Mucosa of descending colon (tissue), 3 donors: ENCODE results near the gene MTFR1L. TPM values are rescaled to one million over a fixed set of nuclear protein-coding genes. Genes with fewer than 3 reads are reported as not detected.
A peak's percentile ranks its signal among the peaks of the same experiment; 100 is the strongest.

ENCODE experiments used
- ATAC-seq: fragments of 200-7000 bp; cut with Tn5 transposase; one replicate; pipeline ENCODE4 v1.9.1; 2020; ENCODE audit warnings: mild to moderate bottlenecking, moderate library complexity
- DNase-seq, 3 donors: peaks; one replicate each; pipeline ENCODE4 v3.0.0-alpha.2; 2020
- H3K36me3 ChIP-seq: fragments of 200-600 bp; one replicate; pipeline ENCODE4 v1.8.0; 2021; ENCODE audit warnings: low read depth, mild to moderate bottlenecking
- H3K4me1 ChIP-seq: fragments of 200-600 bp; one replicate; pipeline ENCODE4 v1.8.0; 2021; ENCODE audit warnings: low read depth, mild to moderate bottlenecking
- H3K4me3 ChIP-seq: fragments of 200-600 bp; one replicate; pipeline ENCODE4 v1.8.0; 2021; ENCODE audit warnings: mild to moderate bottlenecking
- H3K9me3 ChIP-seq: fragments of 200-600 bp; one replicate; pipeline ENCODE4 v1.8.0; 2021; ENCODE audit warnings: mild to moderate bottlenecking
- CTCF ChIP-seq: fragments of 200-600 bp; IDR thresholded peaks from one replicate; pipeline ENCODE4 v1.8.0; 2022; ENCODE audit warnings: antibody characterized with exemption, mild to moderate bottlenecking
- intact Hi-C, 2 donors: fragments of 100-400 bp; cut with DNase I in 1 of 2; cut with micrococcal nuclease in 1 of 2; formaldehyde crosslinking; loops; one replicate each; pipeline versions ENCODE4 v1.11.0 to v1.11.1; 2022; cut with DNase I, micrococcal nuclease
- long read RNA-seq, 2 donors: library from polyadenylated mRNA; unstranded; transcript quantifications; one replicate each; pipeline ENCODE4 v2.0.0, GENCODE V29; 2019 to 2021
- total RNA-seq, 3 donors: library from RNA; stranded (reverse); fragmentation: NEBNext Ultra II Directional in 2 of 3; extraction: Animal tissue kit (Norgen Biotek cat#: 25700) in 2 of 3; gene quantifications; one replicate each; pipeline versions ENCODE4 v1.2.1 to v1.2.4, GENCODE V29; 2021 to 2023
- donor health status: DM: no; HTN: no; CAD: no; lungs with moderate emphysema.
- donor health status: DM: no; HTN: no; CAD: no.
- donor health status: DM: no; HTN: yes; CAD: no.

Gene MTFR1L
- total RNA-seq = 10 to 100 TPM; 46.2 to 94.3 (median 83.0) TPM
- long read RNA-seq, donor 1, transcript MTFR1L-203 (7 exons, 2,004 nt) = major isoform, 93 of 160 reads
- long read RNA-seq, donor 1, transcript MTFR1L-210 (7 exons, 1,873 nt) = minor isoform, 14 of 160 reads
- long read RNA-seq, donor 1, partial matches to known transcripts = 19 of 160 reads
- long read RNA-seq, donor 1, other reads (novel, unspliced or antisense) = 29 of 160 reads
- long read RNA-seq, donor 2, transcript MTFR1L-203 (7 exons, 2,004 nt) = major isoform, 11 of 36 reads
- long read RNA-seq, donor 2, partial matches to known transcripts = 9 of 36 reads
- long read RNA-seq, donor 2, other reads (novel, unspliced or antisense) = 8 of 36 reads

DNA sequence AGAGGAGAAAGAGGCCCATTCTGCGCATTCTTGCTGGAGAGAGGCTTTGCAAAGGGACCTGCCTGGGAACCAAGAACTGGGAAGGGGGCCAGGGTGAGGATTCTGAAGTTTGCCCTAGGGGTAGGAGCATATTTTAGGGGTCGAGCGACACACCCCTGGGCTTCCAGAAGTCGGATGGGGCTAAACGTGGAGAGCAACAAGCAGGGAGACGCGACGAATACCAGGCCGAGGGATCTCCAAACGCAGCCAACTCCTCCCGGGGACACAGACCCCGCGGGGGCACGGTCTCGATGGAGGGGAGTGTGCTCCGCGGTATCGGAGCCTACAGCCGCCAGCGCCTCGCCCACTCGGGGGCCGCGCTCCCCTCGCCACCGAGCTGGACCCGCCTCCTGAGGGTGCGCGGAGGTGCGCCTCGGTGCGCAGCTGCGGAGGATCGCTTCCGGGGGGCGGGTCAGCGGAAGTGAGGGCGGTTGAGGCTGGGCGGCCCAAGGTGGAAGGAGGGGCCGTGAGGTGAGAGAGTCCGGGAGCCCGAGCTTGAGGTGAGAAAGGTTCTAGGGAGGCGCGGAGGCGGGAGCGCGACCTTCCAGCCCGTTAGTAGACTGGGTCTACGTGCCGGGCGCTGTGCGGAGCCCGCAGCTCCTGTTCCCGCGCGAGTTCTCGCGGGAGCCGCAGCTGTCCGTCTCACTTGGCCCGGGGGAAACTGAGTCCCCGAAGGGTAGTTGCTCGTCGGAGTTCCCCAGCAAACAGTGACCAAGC is at the start of gene MTFR1L:
TSS of gene MTFR1L (plus strand) at position 464 of the 756 bp plus-strand sequence. CDS start 3,151 bp downstream, outside the sequence.
- Histone ChIP-seq H3K9me3 (no peaks in the 10 kb centered on the region), H3K4me1 (peaks cover 30% of the 10 kb centered on the region), H3K36me3 (no peaks in the 10 kb centered on the region), H3K4me3 (peak within 1 kb of the TSS; percentile 62)
- no peak for TF ChIP-seq CTCF
- peak; percentile 95 to 96 (median 96) for DNase-seq
- intact Hi-C loops = no loop called here
- ATAC-seq = peak; percentile 92

DNA sequence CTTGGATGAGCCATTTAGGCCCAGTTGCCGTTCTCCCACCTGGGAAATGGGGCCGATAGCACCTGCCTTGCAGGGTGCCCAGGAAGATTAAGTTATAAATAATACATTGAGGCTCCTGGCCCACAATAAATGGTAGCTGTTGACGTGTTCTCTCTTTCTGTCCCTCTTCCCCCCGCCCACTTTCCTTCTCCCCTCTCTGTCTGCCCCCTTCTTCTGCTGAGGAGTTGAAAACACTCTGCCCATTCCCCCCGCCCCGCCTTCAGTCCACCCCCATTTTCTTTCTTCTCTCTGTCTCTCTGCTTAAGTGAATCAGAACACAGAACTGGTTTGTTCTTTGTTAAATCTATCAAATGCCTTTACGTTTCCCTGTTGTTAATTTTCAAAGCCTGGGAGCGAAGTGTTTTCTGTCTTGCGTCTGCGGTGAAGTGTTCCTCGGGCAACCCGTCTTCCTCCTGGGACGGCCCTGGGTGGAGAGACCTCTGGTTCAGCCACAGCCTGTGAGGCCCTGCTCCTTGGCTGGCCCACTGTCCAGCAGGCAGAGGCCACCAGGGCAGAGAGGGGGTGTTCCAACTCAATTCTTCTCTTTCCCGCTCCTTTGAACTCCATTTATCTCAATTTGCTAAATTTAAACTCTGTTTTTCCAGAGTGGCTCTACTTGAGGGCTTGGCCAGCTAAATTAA is 49.1 kb upstream of the MTFR1L start:
- Histone ChIP-seq H3K36me3 (no peaks in the 10 kb centered on the region), H3K9me3 (no peaks in the 10 kb centered on the region), H3K4me3 (no peak overlapping the region), H3K4me1 (peaks cover 23% of the 10 kb centered on the region)
- ATAC-seq (no peak), DNase-seq (no peak)
- no peak for TF ChIP-seq CTCF
- intact Hi-C loops = no loop called here

GRCh38 chr1:25771221-25772114 is 48.3 kb upstream of the MTFR1L start:
- Histone ChIP-seq H3K9me3 (no peaks in the 10 kb centered on the region), H3K36me3 (no peaks in the 10 kb centered on the region), H3K4me3 (no peak overlapping the region), H3K4me1 (peaks cover 23% of the 10 kb centered on the region)
- no peak for TF ChIP-seq CTCF
- DNase-seq (peak; percentile 55 to 81 (median 65)), ATAC-seq (peak; percentile 44)
- intact Hi-C loops = no loop called here

DNA sequence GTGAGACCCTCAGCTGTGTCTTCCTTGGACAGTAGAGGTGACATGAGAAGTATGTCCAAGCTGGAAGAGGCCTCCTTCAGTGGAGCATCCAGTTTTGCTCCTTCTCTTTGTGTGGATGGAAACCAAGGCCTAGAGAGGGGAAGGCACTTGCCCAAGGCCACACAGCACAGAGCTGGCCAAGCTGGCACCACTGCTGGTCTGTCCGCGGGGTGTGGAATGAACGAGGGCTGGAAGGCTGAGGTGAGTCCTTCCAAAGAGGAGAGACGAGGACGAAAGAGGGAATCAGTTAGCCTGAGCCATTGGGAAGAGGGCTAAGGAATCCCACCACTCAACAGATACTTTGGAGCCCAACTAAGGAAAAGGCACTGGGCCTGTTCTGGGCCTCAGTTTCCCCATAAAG is 47.6 kb upstream of the MTFR1L start:
- Histone ChIP-seq H3K4me1 (peaks cover 23% of the 10 kb centered on the region), H3K9me3 (no peaks in the 10 kb centered on the region), H3K4me3 (no peak overlapping the region), H3K36me3 (no peaks in the 10 kb centered on the region)
- intact Hi-C loops = no loop called here
- ATAC-seq (no peak), DNase-seq (no peak)
- TF ChIP-seq CTCF = no peak

DNA sequence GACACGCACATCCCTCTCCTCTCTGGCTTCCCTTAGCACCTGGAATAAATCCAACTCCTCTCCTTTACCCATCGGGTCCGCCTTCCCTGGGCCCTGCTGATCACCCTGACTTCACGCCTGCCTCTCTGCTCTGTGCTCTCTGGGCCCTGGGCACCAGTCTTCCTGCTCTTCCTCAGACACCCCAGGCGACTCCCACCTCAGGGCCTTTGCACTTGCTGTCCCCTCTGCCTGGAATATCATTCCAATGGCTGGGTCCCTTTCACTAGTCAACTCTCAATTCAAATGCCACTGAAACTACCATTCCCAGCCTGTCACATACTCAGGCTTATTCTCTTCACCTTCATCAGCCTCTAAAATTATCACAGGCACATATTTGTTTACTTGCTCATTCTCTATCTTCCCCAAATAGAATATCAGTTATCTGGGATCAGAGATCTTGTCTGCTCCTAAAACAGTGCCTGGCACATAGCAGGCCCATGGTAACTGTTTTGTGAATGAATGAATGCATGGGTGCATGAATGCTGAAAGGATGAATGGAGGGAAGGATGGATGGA is 47.0 kb upstream of the MTFR1L start:
- Histone ChIP-seq H3K9me3 (no peaks in the 10 kb centered on the region), H3K4me1 (peaks cover 23% of the 10 kb centered on the region), H3K36me3 (no peaks in the 10 kb centered on the region), H3K4me3 (no peak overlapping the region)
- no peak for TF ChIP-seq CTCF
- intact Hi-C loops = no loop called here
- ATAC-seq = no peak
- no peak for DNase-seq
